HepG2 (cell line): Measurements from ENCODE around the gene ALG11. TPM values are rescaled to one million over a fixed set of nuclear protein-coding genes. Genes with fewer than 3 reads are reported as not detected.

Experiments used
- ASH2L ChIP-seq: fragments of 300-600, 200-600 bp; sonication (generic); IDR thresholded peaks from 2 replicates; pipeline ENCODE4 v1.7.0; 2017; ENCODE audit warnings: low read depth, mild to moderate bottlenecking, moderate library complexity, mixed read lengths, low read length; ENCODE audit not compliant: insufficient read length
- CBFB ChIP-seq: sonication (generic); formaldehyde crosslinking; IDR thresholded peaks from 2 replicates; pipeline ENCODE4 v1.4.0; 2020; ENCODE audit warnings: missing genetic modification reagents
- ELF1 ChIP-seq: sonication (generic); formaldehyde crosslinking; IDR thresholded peaks from 2 replicates; pipeline ENCODE4 v1.4.0; 2020; ENCODE audit warnings: missing genetic modification reagents
- FOXO4 ChIP-seq: sonication (generic); formaldehyde crosslinking; conservative IDR thresholded peaks from 2 replicates; pipeline ENCODE4 v1.8.1; 2023; ENCODE audit warnings: missing genetic modification reagents
- GABPA ChIP-seq, 2 experiments: IDR thresholded peaks; 2 replicates each; pipeline ENCODE4 v1.6.1; 2011 to 2016; ENCODE audit warnings: low read depth in 2 of 2, low read length in 1 of 2, missing biosample characterization in 1 of 2, missing genetic modification characterization in 1 of 2
- HNF1B ChIP-seq: sonication (generic); formaldehyde crosslinking; IDR thresholded peaks from 2 replicates; pipeline ENCODE4 v1.5.1; 2020; ENCODE audit warnings: mild to moderate bottlenecking, moderate library complexity, missing genetic modification reagents
- MAFG ChIP-seq: sonication (generic); formaldehyde crosslinking; IDR thresholded peaks from 2 replicates; pipeline ENCODE4 v1.5.1; 2020; ENCODE audit warnings: mild to moderate bottlenecking, missing genetic modification reagents
- MED13 ChIP-seq: sonication (generic); formaldehyde crosslinking; IDR thresholded peaks from 2 replicates; pipeline ENCODE4 v1.5.0; 2020; ENCODE audit warnings: missing genetic modification reagents
- MTF2 ChIP-seq: sonication (generic); formaldehyde crosslinking; IDR thresholded peaks from 2 replicates; pipeline ENCODE4 v1.5.0; 2020; ENCODE audit warnings: missing genetic modification reagents, borderline replicate concordance
- NCOA2 ChIP-seq: sonication (generic); formaldehyde crosslinking; IDR thresholded peaks from 2 replicates; pipeline ENCODE4 v1.8.0; 2022; ENCODE audit warnings: inconsistent platforms
- NKX3-1 ChIP-seq: sonication (generic); formaldehyde crosslinking; IDR thresholded peaks from 2 replicates; pipeline ENCODE4 v1.5.0; 2020; ENCODE audit warnings: missing genetic modification reagents
- SKI ChIP-seq: fragments of 450-650 bp; IDR thresholded peaks from one replicate; pipeline ENCODE4 v1.6.1; 2018; ENCODE audit warnings: mild to moderate bottlenecking; ENCODE audit not compliant: partially characterized antibody
- SKIL ChIP-seq: sonication (generic); formaldehyde crosslinking; IDR thresholded peaks from 2 replicates; pipeline ENCODE4 v1.8.0; 2022; ENCODE audit warnings: missing genetic modification reagents, mild to moderate bottlenecking, moderate library complexity, borderline replicate concordance
- SOX6 ChIP-seq, 2 experiments: fragments of 450-650 bp in 1 of 2; sonication (generic) in 1 of 2; formaldehyde crosslinking in 1 of 2; IDR thresholded peaks; 2 replicates each; pipeline versions ENCODE4 v1.4.0 to v1.6.1; 2017 to 2020; ENCODE audit warnings: antibody characterized with exemption in 1 of 2, mild to moderate bottlenecking in 1 of 2, missing genetic modification reagents in 1 of 2
- SP4 ChIP-seq: sonication (generic); formaldehyde crosslinking; IDR thresholded peaks from 2 replicates; pipeline ENCODE4 v1.8.1; 2023; ENCODE audit warnings: mild to moderate bottlenecking, missing genetic modification reagents
- U2AF1 ChIP-seq: fragments of 200-400 bp; formaldehyde crosslinking; optimal IDR thresholded peaks from 2 replicates; pipeline ENCODE3; 2017; ENCODE audit warnings: mild to moderate bottlenecking, low read depth, low read length
- ZBTB37 ChIP-seq: sonication (generic); formaldehyde crosslinking; IDR thresholded peaks from 2 replicates; pipeline ENCODE4 v1.4.0; 2020; ENCODE audit warnings: mild to moderate bottlenecking, missing genetic modification reagents
- ZNF18 ChIP-seq: sonication (generic); formaldehyde crosslinking; IDR thresholded peaks from 2 replicates; pipeline ENCODE4 v1.8.0; 2022; ENCODE audit warnings: mild to moderate bottlenecking, missing genetic modification reagents; ENCODE audit not compliant: insufficient replicate concordance
- ZNF296 ChIP-seq: sonication (generic); formaldehyde crosslinking; conservative IDR thresholded peaks from 2 replicates; pipeline ENCODE4 v1.5.0; 2020; ENCODE audit warnings: mild to moderate bottlenecking, missing genetic modification reagents
- ZNF367 ChIP-seq: sonication (generic); formaldehyde crosslinking; IDR thresholded peaks from 2 replicates; pipeline ENCODE4 v1.4.0; 2020; ENCODE audit warnings: missing genetic modification reagents, borderline replicate concordance
- ZNF547 ChIP-seq: sonication (generic); formaldehyde crosslinking; IDR thresholded peaks from 2 replicates; pipeline ENCODE4 v1.5.1; 2020; ENCODE audit warnings: mild to moderate bottlenecking, missing genetic modification reagents
- polyA plus RNA-seq, 8 experiments: library from polyadenylated mRNA; depleted of rRNA in 3 of 8; stranded (reverse) in 7 of 8; unstranded in 1 of 8; fragments of >200 nt; fragmentation: Illumina TruSeq in 4 of 8; extraction: Trizol in 4 of 8; gene quantifications; 2 replicates each; pipeline versions ENCODE4 v1.2.1 to v1.2.3, GENCODE V29; 2011 to 2016; ENCODE audit warnings: low read depth in 4 of 8, missing spikeins in 1 of 8, mixed read lengths in 1 of 8; ENCODE audit not compliant: insufficient read depth in 1 of 8
- total RNA-seq, 5 experiments: library from RNA; depleted of rRNA; stranded (reverse); fragments of >200 nt; fragmentation: Illumina TruSeq; extraction: Trizol; gene quantifications; 2 replicates each; pipeline ENCODE4 v1.2.3, GENCODE V29; 2016; ENCODE audit warnings: low read depth in 1 of 5

Gene ALG11
- total and polyA plus RNA-seq, 2 of the 13 experiments (the other 11 are each of a cell fraction or from before 2014, with no cell fraction given), result 14.7 to 27.9 TPM

- TF ChIP-seq ZBTB37 (CRISPR knock-in tag), result no peak
- TF ChIP-seq SKI, result no peak
- no peak for TF ChIP-seq GABPA (IDR thresholded peaks at IDR 0.05; ENCODE audit: low read depth, low read length)
- no peak for TF ChIP-seq GABPA (CRISPR knock-in tag; IDR thresholded peaks at IDR 0.05; ENCODE audit: low read depth)
- no peak for TF ChIP-seq MAFG (CRISPR knock-in tag)
- no peak for TF ChIP-seq SKIL (CRISPR knock-in tag)
- TF ChIP-seq ZNF296 (CRISPR knock-in tag), result no peak
- TF ChIP-seq NKX3-1 (CRISPR knock-in tag), result no peak
- no peak for TF ChIP-seq ZNF547
- TF ChIP-seq ZNF18 (CRISPR knock-in tag), result no peak
- no peak for TF ChIP-seq MED13 (CRISPR knock-in tag)
- no peak for TF ChIP-seq U2AF1
- no peak for TF ChIP-seq SP4 (CRISPR knock-in tag)
- no peak for TF ChIP-seq SOX6 (IDR thresholded peaks at IDR 0.05)
- peak; percentile 73; the same call in 1 of the 2 replicates for TF ChIP-seq SOX6 (CRISPR knock-in tag; IDR thresholded peaks at IDR 0.05)
- no peak for TF ChIP-seq MTF2 (CRISPR knock-in tag)
- TF ChIP-seq ZNF367, result no peak
- no peak for TF ChIP-seq CBFB
- TF ChIP-seq HNF1B (CRISPR knock-in tag), result no peak
- no peak for TF ChIP-seq ELF1 (CRISPR knock-in tag)
- TF ChIP-seq ASH2L, result no peak
- TF ChIP-seq NCOA2 (CRISPR knock-in tag), result peak; percentile 63
- TF ChIP-seq FOXO4 (CRISPR knock-in tag), result no peak
Observed at GRCh38 chr13:51978796-51979556, 33.2 kb upstream of the ALG11 start (continued).
